ENCODE measurements around the gene ACTBL2.

DNA sequence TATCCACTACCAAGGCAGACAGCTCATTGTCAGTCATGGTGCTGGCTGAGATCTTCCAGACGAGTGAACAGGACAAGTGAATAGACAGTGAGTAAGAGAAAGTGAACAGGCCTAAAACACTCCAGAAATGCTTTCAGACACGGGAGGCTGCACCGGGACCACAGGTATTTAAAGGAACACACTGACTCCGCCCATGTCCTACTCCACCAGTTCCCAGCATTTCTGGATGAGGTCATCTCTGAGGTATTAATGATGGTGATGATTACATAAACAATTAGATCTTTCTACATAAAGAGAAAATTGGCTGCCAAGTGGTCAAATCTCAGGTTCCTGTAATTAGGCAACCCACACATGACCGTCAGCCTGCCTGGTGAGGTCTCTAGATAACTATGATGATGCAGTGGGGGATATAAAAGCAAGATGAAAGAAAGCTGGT lies at the start of gene ACTBL2:
- no peak for TF ChIP-seq GABPA (IDR thresholded peaks at IDR 0.05; ENCODE audit: low read depth)
- TF ChIP-seq JUND (IDR thresholded peaks at IDR 0.05) = no peak
- TF ChIP-seq POLR2AphosphoS5 (IDR thresholded peaks at IDR 0.05; ENCODE audit: low read depth, low read length) = no peak
- TF ChIP-seq, protein P1, sequence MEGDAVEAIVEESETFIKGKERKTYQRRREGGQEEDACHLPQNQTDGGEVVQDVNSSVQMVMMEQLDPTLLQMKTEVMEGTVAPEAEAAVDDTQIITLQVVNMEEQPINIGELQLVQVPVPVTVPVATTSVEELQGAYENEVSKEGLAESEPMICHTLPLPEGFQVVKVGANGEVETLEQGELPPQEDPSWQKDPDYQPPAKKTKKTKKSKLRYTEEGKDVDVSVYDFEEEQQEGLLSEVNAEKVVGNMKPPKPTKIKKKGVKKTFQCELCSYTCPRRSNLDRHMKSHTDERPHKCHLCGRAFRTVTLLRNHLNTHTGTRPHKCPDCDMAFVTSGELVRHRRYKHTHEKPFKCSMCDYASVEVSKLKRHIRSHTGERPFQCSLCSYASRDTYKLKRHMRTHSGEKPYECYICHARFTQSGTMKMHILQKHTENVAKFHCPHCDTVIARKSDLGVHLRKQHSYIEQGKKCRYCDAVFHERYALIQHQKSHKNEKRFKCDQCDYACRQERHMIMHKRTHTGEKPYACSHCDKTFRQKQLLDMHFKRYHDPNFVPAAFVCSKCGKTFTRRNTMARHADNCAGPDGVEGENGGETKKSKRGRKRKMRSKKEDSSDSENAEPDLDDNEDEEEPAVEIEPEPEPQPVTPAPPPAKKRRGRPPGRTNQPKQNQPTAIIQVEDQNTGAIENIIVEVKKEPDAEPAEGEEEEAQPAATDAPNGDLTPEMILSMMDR (IDR thresholded peaks at IDR 0.05) = no peak
- TF ChIP-seq NRF1 (IDR thresholded peaks at IDR 0.05; ENCODE audit: low read depth, low read length) = no peak
- TF ChIP-seq ELF1 (IDR thresholded peaks at IDR 0.05) = no peak
- no peak for TF ChIP-seq EP300 (IDR thresholded peaks at IDR 0.05; ENCODE audit: borderline replicate concordance in 1 of 2, low read depth in 1 of 2, low read length in 1 of 2)
- no peak for TF ChIP-seq RFX5 (IDR thresholded peaks at IDR 0.05; ENCODE audit: low read length)
- no peak for TF ChIP-seq TAF1 (IDR thresholded peaks at IDR 0.05; ENCODE audit: borderline replicate concordance, low read depth, low read length)
- TF ChIP-seq, protein P2, sequence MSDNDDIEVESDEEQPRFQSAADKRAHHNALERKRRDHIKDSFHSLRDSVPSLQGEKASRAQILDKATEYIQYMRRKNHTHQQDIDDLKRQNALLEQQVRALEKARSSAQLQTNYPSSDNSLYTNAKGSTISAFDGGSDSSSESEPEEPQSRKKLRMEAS (IDR thresholded peaks at IDR 0.05; ENCODE audit: low read depth) = no peak
